Measurements from ENCODE around the gene PDE6D.

DNA sequence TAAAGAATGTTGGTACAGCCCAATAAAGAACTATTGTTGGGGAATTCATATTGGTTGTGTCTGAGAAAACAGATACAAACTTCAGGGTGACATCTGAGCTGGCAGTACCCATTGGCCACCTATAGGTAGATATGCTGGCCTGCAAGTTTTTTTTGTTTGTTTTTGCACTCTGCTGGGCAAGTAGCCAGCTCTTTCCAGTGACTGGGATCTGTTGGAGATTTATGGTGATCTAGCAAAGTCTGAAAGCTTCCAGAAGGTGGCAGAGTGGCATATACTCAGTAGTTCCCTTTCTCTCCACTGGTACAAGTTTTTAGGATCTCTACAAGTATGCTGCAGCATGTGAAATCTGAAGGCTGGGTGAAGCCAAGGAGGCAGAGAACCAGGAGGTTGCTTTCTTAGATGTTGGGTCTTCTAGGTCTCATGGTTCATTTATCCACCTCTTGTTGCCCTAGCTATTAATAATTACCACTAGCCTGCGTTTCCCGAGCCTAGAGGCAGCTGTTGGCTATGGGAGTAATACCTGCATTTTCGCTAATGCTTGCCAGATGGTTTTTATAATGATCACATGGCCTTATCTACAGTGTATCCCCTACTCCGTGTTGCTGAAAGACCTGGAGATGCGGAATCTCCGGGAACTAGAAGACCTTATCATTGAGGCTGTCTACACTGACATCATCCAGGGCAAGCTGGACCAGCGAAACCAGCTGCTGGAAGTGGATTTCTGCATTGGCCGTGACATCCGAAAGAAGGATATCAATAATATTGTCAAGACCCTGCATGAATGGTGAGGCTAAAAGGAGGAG is 14.6 kb upstream of the PDE6D start:
- TF ChIP-seq, protein P1, sequence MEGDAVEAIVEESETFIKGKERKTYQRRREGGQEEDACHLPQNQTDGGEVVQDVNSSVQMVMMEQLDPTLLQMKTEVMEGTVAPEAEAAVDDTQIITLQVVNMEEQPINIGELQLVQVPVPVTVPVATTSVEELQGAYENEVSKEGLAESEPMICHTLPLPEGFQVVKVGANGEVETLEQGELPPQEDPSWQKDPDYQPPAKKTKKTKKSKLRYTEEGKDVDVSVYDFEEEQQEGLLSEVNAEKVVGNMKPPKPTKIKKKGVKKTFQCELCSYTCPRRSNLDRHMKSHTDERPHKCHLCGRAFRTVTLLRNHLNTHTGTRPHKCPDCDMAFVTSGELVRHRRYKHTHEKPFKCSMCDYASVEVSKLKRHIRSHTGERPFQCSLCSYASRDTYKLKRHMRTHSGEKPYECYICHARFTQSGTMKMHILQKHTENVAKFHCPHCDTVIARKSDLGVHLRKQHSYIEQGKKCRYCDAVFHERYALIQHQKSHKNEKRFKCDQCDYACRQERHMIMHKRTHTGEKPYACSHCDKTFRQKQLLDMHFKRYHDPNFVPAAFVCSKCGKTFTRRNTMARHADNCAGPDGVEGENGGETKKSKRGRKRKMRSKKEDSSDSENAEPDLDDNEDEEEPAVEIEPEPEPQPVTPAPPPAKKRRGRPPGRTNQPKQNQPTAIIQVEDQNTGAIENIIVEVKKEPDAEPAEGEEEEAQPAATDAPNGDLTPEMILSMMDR (IDR thresholded peaks at IDR 0.05; ENCODE audit: low read depth, low read length), result no peak
- TF ChIP-seq EZH2phosphoT487 (IDR thresholded peaks at IDR 0.05; ENCODE audit: low read depth), result no peak

Data from OCI-LY3 (cell line).